K562 (cell line): ENCODE results near the gene SPCS2.

Experiments used
- GABPA ChIP-seq: fragments of 200-800 bp; sonication (Bioruptor generic); conservative IDR thresholded peaks from 2 replicates; pipeline ENCODE4 v1.6.1; 2016; ENCODE audit warnings: low read depth, missing genetic modification characterization, missing compliant biosample characterization
- HDAC6 ChIP-seq: IDR thresholded peaks from 2 replicates; pipeline ENCODE4 v1.6.1; 2012; ENCODE audit warnings: low read depth, mild to moderate bottlenecking, control low read depth, inconsistent platforms, low read length, moderate library complexity
- HOXB6 ChIP-seq: fragments of 250-450 bp; sonication (Bioruptor Pico); IDR thresholded peaks from 2 replicates; pipeline ENCODE4 v1.5.1; 2022; ENCODE audit warnings: mild to moderate bottlenecking, borderline replicate concordance
- SIX5 ChIP-seq, 2 experiments: IDR thresholded peaks; 2 replicates each; pipeline ENCODE4 v1.6.1; 2011; ENCODE audit warnings: low read length in 2 of 2, borderline replicate concordance in 1 of 2, low read depth in 1 of 2, mild to moderate bottlenecking in 1 of 2, moderate library complexity in 1 of 2; ENCODE audit not compliant: insufficient read depth in 1 of 2
- TBL1XR1 ChIP-seq, 2 experiments: IDR thresholded peaks; 2 replicates each; pipeline ENCODE4 v1.6.1; 2012; ENCODE audit warnings: improper control_type of control experiment in 2 of 2, low read length in 2 of 2, mild to moderate bottlenecking in 1 of 2
- ZFP1 ChIP-seq: fragments of 450-650 bp; formaldehyde crosslinking; IDR thresholded peaks from 2 replicates; pipeline ENCODE4 v1.4.0; 2020; ENCODE audit warnings: mild to moderate bottlenecking, mixed read lengths
- ZNF239 ChIP-seq: fragments of 250-450 bp; sonication (Bioruptor Pico); IDR thresholded peaks from 2 replicates; pipeline ENCODE4 v1.4.0; 2020; ENCODE audit warnings: mild to moderate bottlenecking
- TF ChIP-seq, protein P1 (sequence below), 3 experiments: IDR thresholded peaks in 2 of 3; conservative IDR thresholded peaks in 1 of 3; 2 replicates each; pipeline ENCODE4 v1.5.1; 2011 to 2012; ENCODE audit warnings: low read length in 3 of 3, mild to moderate bottlenecking in 3 of 3, control low read depth in 2 of 3, improper control_type of control experiment in 1 of 3, inconsistent platforms in 1 of 3, low read depth in 1 of 3, mixed read lengths in 1 of 3, moderate library complexity in 1 of 3; ENCODE audit not compliant: insufficient read depth in 2 of 3
- TF ChIP-seq, protein P2 (sequence below): sonication (generic); formaldehyde crosslinking; IDR thresholded peaks from 2 replicates; pipeline ENCODE4 v1.8.0; 2022; ENCODE audit warnings: mild to moderate bottlenecking, low read depth, missing genetic modification reagents
- TF ChIP-seq, protein P3 (sequence below): fragments of 450-650 bp; IDR thresholded peaks from 2 replicates; pipeline ENCODE4 v1.6.1; 2016

DNA sequence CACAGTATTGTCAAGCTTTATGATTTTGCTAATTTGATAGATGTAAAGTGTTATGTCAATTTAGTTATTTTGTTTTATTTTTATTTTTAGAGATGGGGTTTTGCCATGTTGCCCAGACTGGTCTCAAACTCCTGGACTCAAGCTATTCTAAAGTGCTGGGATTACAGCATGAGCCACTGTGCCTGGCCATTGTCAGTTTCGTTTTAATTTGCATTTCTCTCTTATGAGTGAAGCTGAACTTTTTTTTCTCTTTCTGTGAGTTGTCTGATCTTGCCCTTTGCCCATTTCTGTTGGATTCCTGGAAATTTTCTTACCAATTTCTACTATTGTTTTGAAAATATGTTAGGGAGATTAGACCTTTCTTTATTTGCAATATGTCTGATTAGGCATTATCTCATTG lies 55.1 kb downstream of the SPCS2 start:
- TF ChIP-seq, protein P1, sequence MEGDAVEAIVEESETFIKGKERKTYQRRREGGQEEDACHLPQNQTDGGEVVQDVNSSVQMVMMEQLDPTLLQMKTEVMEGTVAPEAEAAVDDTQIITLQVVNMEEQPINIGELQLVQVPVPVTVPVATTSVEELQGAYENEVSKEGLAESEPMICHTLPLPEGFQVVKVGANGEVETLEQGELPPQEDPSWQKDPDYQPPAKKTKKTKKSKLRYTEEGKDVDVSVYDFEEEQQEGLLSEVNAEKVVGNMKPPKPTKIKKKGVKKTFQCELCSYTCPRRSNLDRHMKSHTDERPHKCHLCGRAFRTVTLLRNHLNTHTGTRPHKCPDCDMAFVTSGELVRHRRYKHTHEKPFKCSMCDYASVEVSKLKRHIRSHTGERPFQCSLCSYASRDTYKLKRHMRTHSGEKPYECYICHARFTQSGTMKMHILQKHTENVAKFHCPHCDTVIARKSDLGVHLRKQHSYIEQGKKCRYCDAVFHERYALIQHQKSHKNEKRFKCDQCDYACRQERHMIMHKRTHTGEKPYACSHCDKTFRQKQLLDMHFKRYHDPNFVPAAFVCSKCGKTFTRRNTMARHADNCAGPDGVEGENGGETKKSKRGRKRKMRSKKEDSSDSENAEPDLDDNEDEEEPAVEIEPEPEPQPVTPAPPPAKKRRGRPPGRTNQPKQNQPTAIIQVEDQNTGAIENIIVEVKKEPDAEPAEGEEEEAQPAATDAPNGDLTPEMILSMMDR (IDR thresholded peaks at IDR 0.05 in 2 of 3, conservative IDR thresholded peaks at IDR 0.05 in 1 of 3; ENCODE audit: insufficient read depth in 2 of 3, low read depth in 1 of 3, low read length in 3 of 3) = no peak
- no peak for TF ChIP-seq HDAC6
- TF ChIP-seq, protein P2, sequence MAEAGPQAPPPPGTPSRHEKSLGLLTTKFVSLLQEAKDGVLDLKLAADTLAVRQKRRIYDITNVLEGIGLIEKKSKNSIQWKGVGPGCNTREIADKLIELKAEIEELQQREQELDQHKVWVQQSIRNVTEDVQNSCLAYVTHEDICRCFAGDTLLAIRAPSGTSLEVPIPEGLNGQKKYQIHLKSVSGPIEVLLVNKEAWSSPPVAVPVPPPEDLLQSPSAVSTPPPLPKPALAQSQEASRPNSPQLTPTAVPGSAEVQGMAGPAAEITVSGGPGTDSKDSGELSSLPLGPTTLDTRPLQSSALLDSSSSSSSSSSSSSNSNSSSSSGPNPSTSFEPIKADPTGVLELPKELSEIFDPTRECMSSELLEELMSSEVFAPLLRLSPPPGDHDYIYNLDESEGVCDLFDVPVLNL = no peak
- TF ChIP-seq ZNF239 = no peak
- no peak for TF ChIP-seq HOXB6 (CRISPR knock-in tag)
- no peak for TF ChIP-seq ZFP1 (CRISPR knock-in tag)
- TF ChIP-seq GABPA (tag) = no peak
- TF ChIP-seq, protein P3, sequence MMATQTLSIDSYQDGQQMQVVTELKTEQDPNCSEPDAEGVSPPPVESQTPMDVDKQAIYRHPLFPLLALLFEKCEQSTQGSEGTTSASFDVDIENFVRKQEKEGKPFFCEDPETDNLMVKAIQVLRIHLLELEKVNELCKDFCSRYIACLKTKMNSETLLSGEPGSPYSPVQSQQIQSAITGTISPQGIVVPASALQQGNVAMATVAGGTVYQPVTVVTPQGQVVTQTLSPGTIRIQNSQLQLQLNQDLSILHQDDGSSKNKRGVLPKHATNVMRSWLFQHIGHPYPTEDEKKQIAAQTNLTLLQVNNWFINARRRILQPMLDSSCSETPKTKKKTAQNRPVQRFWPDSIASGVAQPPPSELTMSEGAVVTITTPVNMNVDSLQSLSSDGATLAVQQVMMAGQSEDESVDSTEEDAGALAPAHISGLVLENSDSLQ = no peak
- no peak for TF ChIP-seq TBL1XR1 (IDR thresholded peaks at IDR 0.05; ENCODE audit: low read length in 2 of 2)
- no peak for TF ChIP-seq SIX5 (IDR thresholded peaks at IDR 0.05; ENCODE audit: borderline replicate concordance in 1 of 2, insufficient read depth in 1 of 2, low read depth in 1 of 2, low read length in 2 of 2)
